Stimulated activated naive CD8-positive, alpha-beta T cell treated with anti-CD3 and anti-CD28 coated beads, Interleukin-15, Interleukin-2, amounts not matched to agents 100 U/mL and 50 U/mL, for 24 hours (primary cell): ENCODE data around the gene ADGRV1.
"Not testable (repeated sequence)": the region's sequence is repeated elsewhere in the genome, so short reads cannot be mapped to it uniquely, and the experiment has no call there.

Source experiments
- ATAC-seq: fragments of 150-1000 bp; cut with Tn5 transposase; one replicate; pipeline ENCODE4 v1.10.0; 2021
- DNase-seq: peaks from one replicate; pipeline ENCODE4 v3.0.0; 2021

ADGRV1 gene

GRCh38 chr5:90822062-90822461, 263.5 kb downstream of the ADGRV1 start:
- not testable (repeated sequence) for DNase-seq, ATAC-seq

GRCh38 chr5:90824436-90824835, 265.8 kb downstream of the ADGRV1 start:
- DNase-seq (no peak), ATAC-seq (no peak)

- ATAC-seq (no peak), DNase-seq (no peak)
Observed at GRCh38 chr5:90830058-90830457, 271.5 kb downstream of the ADGRV1 start.

GRCh38 chr5:90833753-90834152, 275.2 kb downstream of the ADGRV1 start:
- ATAC-seq (no peak), DNase-seq (no peak)

GRCh38 chr5:90834711-90835110, 276.1 kb downstream of the ADGRV1 start:
- DNase-seq (no peak), ATAC-seq (no peak)

- no peak for ATAC-seq
- DNase-seq, result no peak
Observed at GRCh38 chr5:90843443-90843842, 284.8 kb downstream of the ADGRV1 start.

- no peak for DNase-seq
- no peak for ATAC-seq
Observed at GRCh38 chr5:90844931-90845330, 286.3 kb downstream of the ADGRV1 start.

GRCh38 chr5:90845723-90846554, 287.3 kb downstream of the ADGRV1 start:
- no peak for ATAC-seq
- DNase-seq, result no peak

GRCh38 chr5:90847606-90848005, 289.0 kb downstream of the ADGRV1 start:
- not testable (repeated sequence) for ATAC-seq, DNase-seq

GRCh38 chr5:90849939-90850338, 291.3 kb downstream of the ADGRV1 start:
- ATAC-seq (no peak), DNase-seq (no peak)

- ATAC-seq (no peak), DNase-seq (no peak)
Observed at GRCh38 chr5:90852531-90852930, 293.9 kb downstream of the ADGRV1 start.

GRCh38 chr5:90853750-90854149, 295.2 kb downstream of the ADGRV1 start:
- DNase-seq, result no peak
- ATAC-seq, result no peak

GRCh38 chr5:90854169-90854568, 295.6 kb downstream of the ADGRV1 start:
- ATAC-seq, result no peak
- DNase-seq, result no peak

- ATAC-seq (no peak), DNase-seq (no peak)
Observed at GRCh38 chr5:90855296-90856010, 296.9 kb downstream of the ADGRV1 start.

GRCh38 chr5:90861843-90862586, 303.4 kb downstream of the ADGRV1 start:
- no peak for DNase-seq
- ATAC-seq, result no peak

GRCh38 chr5:90865180-90865579, 306.6 kb downstream of the ADGRV1 start:
- ATAC-seq, result no peak
- no peak for DNase-seq

- ATAC-seq (peak; percentile 65), DNase-seq (no peak)
Observed at GRCh38 chr5:90866333-90866732, 307.7 kb downstream of the ADGRV1 start.

GRCh38 chr5:90866915-90867731, 308.5 kb downstream of the ADGRV1 start:
- no peak for DNase-seq

GRCh38 chr5:90868799-90869198, 310.2 kb downstream of the ADGRV1 start:
- no peak for ATAC-seq
- DNase-seq, result no peak

More at GRCh38 chr5:90866915-90867731, 308.5 kb downstream of the ADGRV1 start:
- no peak for ATAC-seq

GRCh38 chr5:90871391-90871991, 312.9 kb downstream of the ADGRV1 start:
- ATAC-seq, result peak; percentile 34
- no peak for DNase-seq

GRCh38 chr5:90873033-90873517, 314.5 kb downstream of the ADGRV1 start:
- peak; percentile 40 for DNase-seq
- peak; percentile 76 for ATAC-seq
